Activated T-helper 1 cell treated with Interleukin-2 at 50 U/mL for 16 hours (primary cell): ENCODE data around the gene MEAF6.
A peak's percentile ranks its signal among the peaks of the same experiment; 100 is the strongest.
"Not testable (repeated sequence)": the region's sequence is repeated elsewhere in the genome, so short reads cannot be mapped to it uniquely, and the experiment has no call there.

ENCODE experiments used
- DNase-seq: peaks from one replicate; pipeline ENCODE4 v3.0.0-alpha.2; 2020; ENCODE audit warnings: low read depth

The MEAF6 gene

GRCh38 chr1:37532418-37533156 lies 18.0 kb upstream of the MEAF6 start:
- not testable (repeated sequence) for DNase-seq

GRCh38 chr1:37529888-37530287 lies 15.3 kb upstream of the MEAF6 start:
- DNase-seq = not testable (repeated sequence)

GRCh38 chr1:37519613-37520012 lies 5.0 kb upstream of the MEAF6 start:
- DNase-seq = no peak

- peak; percentile 18 for DNase-seq
Observed at GRCh38 chr1:37518929-37519328, 4.4 kb upstream of the MEAF6 start.

GRCh38 chr1:37518241-37518640 lies 3.7 kb upstream of the MEAF6 start:
- DNase-seq = not testable (repeated sequence)

GRCh38 chr1:37517569-37517968 lies 3.0 kb upstream of the MEAF6 start:
- DNase-seq = no peak

GRCh38 chr1:37515185-37516034 lies 844 bp upstream of the MEAF6 start:
- DNase-seq = no peak

- peak; percentile 5 for DNase-seq
Observed at GRCh38 chr1:37513795-37514349, 694 bp downstream of the MEAF6 start.

- DNase-seq = no peak
Observed at GRCh38 chr1:37509181-37509580, 5.4 kb downstream of the MEAF6 start.

- DNase-seq = no peak
Observed at GRCh38 chr1:37506740-37507139, 7.8 kb downstream of the MEAF6 start.

GRCh38 chr1:37502791-37503190 lies 11.8 kb downstream of the MEAF6 start:
- not testable (repeated sequence) for DNase-seq

GRCh38 chr1:37502104-37502503 lies 12.5 kb downstream of the MEAF6 start:
- no peak for DNase-seq

- DNase-seq = no peak
Observed at GRCh38 chr1:37501661-37502060, 12.9 kb downstream of the MEAF6 start.

GRCh38 chr1:37498872-37499617 lies 15.5 kb downstream of the MEAF6 start:
- no peak for DNase-seq

- DNase-seq = no peak
Observed at GRCh38 chr1:37497832-37498231, 16.7 kb downstream of the MEAF6 start.

GRCh38 chr1:37495875-37496274 lies 18.7 kb downstream of the MEAF6 start:
- no peak for DNase-seq

- no peak for DNase-seq
Observed at GRCh38 chr1:37493336-37494098, 21.0 kb downstream of the MEAF6 start.

GRCh38 chr1:37487619-37487984 lies 27.0 kb downstream of the MEAF6 start:
- DNase-seq = no peak

GRCh38 chr1:37486680-37487618 lies 27.6 kb downstream of the MEAF6 start:
- peak; percentile 62 for DNase-seq

GRCh38 chr1:37485902-37486679 lies 28.5 kb downstream of the MEAF6 start:
- DNase-seq = no peak
